HepG2 (cell line): ENCODE results near the gene THBD.

Experiments used
- CTCF ChIP-seq: sonication (generic); formaldehyde crosslinking; IDR thresholded peaks from 2 replicates; pipeline ENCODE4 v1.5.0; 2020; ENCODE audit warnings: mild to moderate bottlenecking, missing genetic modification reagents, moderate library complexity
- EZH2 ChIP-seq: conservative IDR thresholded peaks from 2 replicates; pipeline ENCODE4 v1.6.1; 2012; ENCODE audit warnings: mild to moderate bottlenecking, low read depth, low read length, moderate library complexity
- MYC ChIP-seq: sonication (generic); formaldehyde crosslinking; IDR thresholded peaks from 2 replicates; pipeline ENCODE4 v1.9.0; 2021; ENCODE audit warnings: missing genetic modification reagents, borderline replicate concordance
- NFE2 ChIP-seq: sonication (generic); formaldehyde crosslinking; IDR thresholded peaks from 2 replicates; pipeline ENCODE4 v1.4.0; 2020; ENCODE audit warnings: missing genetic modification reagents
- PATZ1 ChIP-seq: sonication (generic); formaldehyde crosslinking; IDR thresholded peaks from 2 replicates; pipeline ENCODE4 v1.4.0; 2020; ENCODE audit warnings: missing genetic modification reagents
- TARDBP ChIP-seq: sonication (generic); formaldehyde crosslinking; IDR thresholded peaks from 2 replicates; pipeline ENCODE4 v1.8.0; 2022; ENCODE audit warnings: mild to moderate bottlenecking, missing genetic modification reagents
- ZNF549 ChIP-seq: sonication (generic); formaldehyde crosslinking; IDR thresholded peaks from 2 replicates; pipeline ENCODE4 v1.5.0; 2020; ENCODE audit warnings: missing genetic modification reagents

DNA sequence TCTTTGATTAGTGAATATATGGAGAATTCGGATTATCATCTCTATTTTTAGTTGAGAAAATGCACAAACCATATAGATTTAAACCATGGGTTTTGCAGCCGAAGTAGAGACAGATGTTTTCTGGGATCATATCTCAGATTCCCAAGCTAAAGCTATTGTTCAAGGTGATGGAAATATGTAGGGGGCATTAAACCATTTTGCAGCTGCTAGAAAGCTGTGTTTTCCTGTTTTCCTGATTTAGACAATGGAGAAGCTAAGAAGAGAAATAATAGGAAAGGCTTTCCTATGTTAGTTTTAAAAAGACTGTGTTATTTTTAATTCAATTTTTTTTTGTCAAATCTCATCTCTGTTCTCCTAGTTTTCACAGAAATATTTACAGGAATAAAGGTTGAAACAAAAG is 30.5 kb upstream of the THBD start:
- no peak for TF ChIP-seq TARDBP
- no peak for TF ChIP-seq EZH2
- no peak for TF ChIP-seq CTCF (CRISPR knock-in tag)
- TF ChIP-seq MYC (CRISPR knock-in tag): no peak
- no peak for TF ChIP-seq PATZ1 (CRISPR knock-in tag)
- no peak for TF ChIP-seq NFE2 (CRISPR knock-in tag)
- no peak for TF ChIP-seq ZNF549 (CRISPR knock-in tag)
